Retinal pigment epithelial cell (primary cell): Measurements from ENCODE around the gene OSBPL10.

Source experiments
- DNase-seq: peaks from one replicate; pipeline ENCODE4 v3.0.0-alpha.2; 2010; ENCODE audit warnings: low read depth
- H3K4me3 ChIP-seq: 2 replicates; pipeline ENCODE4 v1.5.1; 2011; ENCODE audit warnings: mild to moderate bottlenecking, low read length, control low read depth, moderate library complexity
- CTCF ChIP-seq: conservative IDR thresholded peaks from 2 replicates; pipeline ENCODE4 v1.5.1; 2011; ENCODE audit warnings: low read depth, low read length, control low read depth, inconsistent platforms

OSBPL10 gene

GRCh38 chr3:31968369-31968926, 12.6 kb downstream of the OSBPL10 start:
- no peak for TF ChIP-seq CTCF
- H3K4me3 ChIP-seq = peak overlapping the region; percentile 0
- no peak for DNase-seq

- TF ChIP-seq CTCF = no peak
- H3K4me3 ChIP-seq = no peak overlapping the region
- no peak for DNase-seq
Observed at GRCh38 chr3:31967592-31967991, 13.5 kb downstream of the OSBPL10 start.

GRCh38 chr3:31966978-31967591, 14.0 kb downstream of the OSBPL10 start:
- no peak overlapping the region for H3K4me3 ChIP-seq
- no peak for DNase-seq
- TF ChIP-seq CTCF = no peak

GRCh38 chr3:31962801-31963205, 18.3 kb downstream of the OSBPL10 start:
- TF ChIP-seq CTCF = no peak
- no peak for DNase-seq
- H3K4me3 ChIP-seq = no peak overlapping the region

GRCh38 chr3:31960793-31961431, 20.1 kb downstream of the OSBPL10 start:
- H3K4me3 ChIP-seq = no peak overlapping the region
- no peak for DNase-seq
- no peak for TF ChIP-seq CTCF

GRCh38 chr3:31959951-31960792, 20.9 kb downstream of the OSBPL10 start:
- no peak for TF ChIP-seq CTCF
- H3K4me3 ChIP-seq = peak overlapping the region; percentile 23
- DNase-seq = no peak
